ENCODE results near the gene ENOX1.

ENOX1 gene

GRCh38 chr13:43315522-43315921 is 471.2 kb downstream of the ENOX1 start:
- DNase-seq (ENCODE audit: low spot score) = no peak

- no peak for DNase-seq (ENCODE audit: low spot score)
These were observed 477.5 kb downstream of the ENOX1 start for GRCh38 chr13:43309311-43309710.

DNA sequence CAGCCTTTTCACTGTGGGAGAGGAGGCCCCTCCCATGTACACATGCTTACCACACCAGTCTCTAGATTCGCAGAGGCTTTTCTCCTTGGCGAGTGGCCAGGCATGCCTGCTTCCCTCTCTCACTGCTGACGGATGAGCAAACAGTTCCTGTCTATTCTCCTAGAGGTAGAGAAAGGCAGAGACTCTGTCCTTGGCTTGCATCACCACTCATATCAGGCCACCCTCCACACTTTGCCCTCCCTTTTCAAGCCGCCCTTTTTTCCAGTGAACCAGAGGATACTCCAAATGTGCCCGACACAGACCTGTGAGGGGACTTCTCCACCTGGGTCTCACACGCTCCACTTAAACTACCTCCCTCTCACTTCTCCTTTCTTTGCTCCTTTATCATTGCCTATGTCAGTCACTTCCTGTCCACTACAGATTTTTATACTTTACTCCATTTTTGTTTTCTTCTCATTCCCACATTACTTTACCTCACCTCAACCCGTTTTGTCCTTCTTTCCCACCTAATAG is 478.8 kb downstream of the ENOX1 start:
- DNase-seq (ENCODE audit: low spot score) = no peak

DNA sequence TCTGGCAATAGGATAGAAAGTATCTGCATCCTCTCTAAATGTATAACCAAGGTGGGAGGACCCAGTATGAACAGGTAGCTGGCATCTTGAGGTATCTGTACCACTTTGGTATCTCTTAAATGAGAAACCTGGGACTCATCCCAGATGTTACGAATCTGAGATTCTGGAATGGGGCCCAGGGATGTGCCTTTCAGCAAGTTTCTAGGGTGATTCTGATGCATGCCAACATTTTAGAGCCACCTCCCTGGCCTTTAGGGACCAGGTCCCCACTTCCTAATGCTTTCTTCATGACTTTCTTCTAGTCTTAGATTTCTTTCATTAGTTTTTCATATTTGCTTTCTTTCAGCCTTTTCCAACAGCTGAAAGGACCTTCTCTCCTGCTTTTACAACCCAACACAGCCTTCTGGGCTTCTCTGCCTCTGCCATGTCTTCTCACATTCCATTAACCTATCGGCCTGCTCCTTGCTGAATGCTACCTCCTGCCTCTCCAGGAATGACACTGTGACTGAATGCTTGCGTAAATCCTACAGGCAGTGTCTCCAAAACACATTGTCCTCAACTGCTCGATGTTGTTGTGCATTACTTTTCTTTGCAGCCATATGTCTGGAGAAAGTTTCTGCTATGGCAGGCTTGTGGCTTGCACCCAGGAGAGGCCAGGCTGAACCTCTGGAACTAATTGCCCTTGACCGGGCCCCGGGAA is 479.4 kb downstream of the ENOX1 start:
- DNase-seq (ENCODE audit: low spot score) = no peak

- DNase-seq (ENCODE audit: low spot score) = no peak
These were observed 480.4 kb downstream of the ENOX1 start for GRCh38 chr13:43306372-43306771.

DNA sequence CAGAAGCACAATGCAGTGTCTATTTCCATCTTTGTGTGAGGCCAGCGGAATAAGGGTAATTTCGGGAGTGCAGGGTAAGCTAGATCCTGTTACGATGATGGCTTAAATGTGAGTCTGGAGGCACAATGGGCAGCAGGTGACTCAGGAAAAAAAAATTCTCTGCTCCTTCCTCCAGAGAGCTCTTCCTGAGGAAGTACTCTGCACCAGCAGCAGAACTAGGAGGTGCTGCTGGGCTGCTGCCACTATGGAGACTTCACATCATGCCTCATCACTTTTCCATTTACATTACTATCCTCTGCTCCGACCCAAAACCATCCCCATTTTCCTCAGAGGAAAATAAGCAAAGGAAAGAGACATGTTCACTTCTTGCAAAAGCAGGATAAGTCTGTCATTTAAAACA is 481.4 kb downstream of the ENOX1 start:
- DNase-seq (ENCODE audit: low spot score) = peak; percentile 91

DNA sequence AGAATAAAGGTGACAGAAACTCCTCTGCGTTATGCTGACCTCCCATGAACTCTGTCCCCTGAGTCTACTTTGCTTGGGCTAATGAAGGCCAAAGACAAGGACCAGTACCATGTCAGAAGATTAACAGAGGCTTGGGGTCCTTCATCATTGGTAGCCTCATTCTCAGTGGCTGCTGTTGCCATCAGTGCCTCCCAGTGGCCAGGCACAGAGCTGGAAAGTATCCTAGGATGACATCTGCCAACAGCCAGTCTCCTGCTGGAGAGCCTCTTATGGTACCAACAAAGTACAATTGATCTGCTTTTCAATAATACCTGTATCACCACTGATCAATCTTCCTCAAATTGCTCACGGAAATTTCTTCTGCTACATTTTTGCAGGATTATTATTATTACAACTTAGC is 481.8 kb downstream of the ENOX1 start:
- DNase-seq (ENCODE audit: low spot score) = no peak

- no peak for DNase-seq (ENCODE audit: low spot score)
These were observed 482.3 kb downstream of the ENOX1 start for GRCh38 chr13:43304449-43304848.

DNA sequence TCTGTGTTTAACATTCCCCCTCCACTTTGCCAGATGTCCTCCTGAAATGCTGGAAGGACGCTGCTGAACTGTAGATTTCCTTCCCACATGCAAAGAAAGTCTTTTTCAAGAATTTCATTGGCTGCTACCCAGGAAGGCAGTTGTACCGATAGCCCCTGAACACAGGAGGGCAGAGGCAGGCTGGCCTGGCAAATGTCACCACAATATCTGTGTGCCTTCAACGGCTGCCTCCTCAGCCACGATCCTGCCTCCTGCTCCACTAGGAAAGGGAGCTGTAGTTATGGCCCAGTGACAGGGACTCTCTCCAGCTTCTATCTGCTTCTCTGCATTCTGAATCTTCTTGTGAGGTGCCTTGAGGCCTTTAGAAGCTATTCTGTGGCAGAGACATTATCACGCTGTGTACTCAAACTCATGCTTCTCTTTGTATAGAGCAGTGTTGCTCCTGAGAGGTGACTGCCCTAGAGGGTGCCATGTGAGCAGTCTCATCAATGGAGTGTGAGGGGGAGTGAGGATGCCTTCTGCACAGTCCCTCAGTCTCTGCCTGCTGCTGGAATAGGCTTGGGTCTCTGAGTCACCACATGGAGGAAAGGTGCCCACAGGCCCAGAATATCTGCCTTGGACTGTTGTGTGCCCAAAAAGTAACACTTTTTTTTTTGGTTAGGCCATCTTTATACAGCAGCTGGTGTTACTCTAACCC is 483.6 kb downstream of the ENOX1 start:
- peak; percentile 65 for DNase-seq (ENCODE audit: low spot score)

DNA sequence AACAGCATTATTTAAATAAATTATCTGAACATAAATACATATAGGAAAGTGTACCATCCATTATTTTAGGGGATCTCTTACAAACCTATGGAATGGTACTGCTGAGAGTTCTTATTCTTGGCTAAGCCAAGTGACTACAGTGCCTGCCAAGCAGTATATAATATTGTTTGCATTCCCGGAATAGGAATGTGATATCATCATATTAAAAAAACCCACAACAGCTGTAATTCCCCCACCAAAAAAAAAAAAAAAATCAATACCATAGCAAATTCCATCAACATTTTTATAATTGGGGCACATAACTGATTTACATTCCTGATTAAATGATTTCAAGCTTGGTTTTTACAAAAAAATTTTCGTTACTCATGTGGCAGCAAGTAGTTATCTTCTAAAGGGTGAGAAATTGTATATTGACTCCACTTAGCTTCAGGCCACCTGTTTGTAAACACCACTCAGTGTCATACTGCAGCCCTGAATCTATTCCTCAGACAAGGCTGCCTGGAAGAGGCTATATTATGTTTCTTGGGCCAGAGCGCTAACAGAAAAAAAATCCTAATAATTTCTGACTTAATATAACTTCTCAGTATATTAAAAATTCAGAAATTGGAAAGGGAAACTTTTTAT is 485.3 kb downstream of the ENOX1 start:
- DNase-seq (ENCODE audit: low spot score) = no peak

DNA sequence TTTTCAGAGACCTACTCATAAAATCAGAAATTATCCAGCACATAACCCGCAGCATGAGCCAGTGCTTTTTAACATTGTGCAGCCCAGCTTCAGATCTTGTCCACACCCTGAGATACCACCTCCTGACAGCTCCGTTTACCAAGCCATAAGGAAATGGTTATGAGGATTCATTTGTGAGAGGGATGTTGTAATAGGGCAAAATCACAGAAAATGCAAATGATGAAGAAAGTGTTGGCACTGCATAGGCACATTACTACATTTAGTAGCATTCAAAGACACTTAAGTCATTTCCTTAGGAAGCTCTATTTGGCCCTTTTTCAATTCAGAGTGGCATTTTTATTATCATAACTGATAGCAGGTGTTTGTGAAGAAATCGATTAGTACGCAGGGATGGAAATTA is 485.9 kb downstream of the ENOX1 start:
- DNase-seq (ENCODE audit: low spot score) = no peak

DNA sequence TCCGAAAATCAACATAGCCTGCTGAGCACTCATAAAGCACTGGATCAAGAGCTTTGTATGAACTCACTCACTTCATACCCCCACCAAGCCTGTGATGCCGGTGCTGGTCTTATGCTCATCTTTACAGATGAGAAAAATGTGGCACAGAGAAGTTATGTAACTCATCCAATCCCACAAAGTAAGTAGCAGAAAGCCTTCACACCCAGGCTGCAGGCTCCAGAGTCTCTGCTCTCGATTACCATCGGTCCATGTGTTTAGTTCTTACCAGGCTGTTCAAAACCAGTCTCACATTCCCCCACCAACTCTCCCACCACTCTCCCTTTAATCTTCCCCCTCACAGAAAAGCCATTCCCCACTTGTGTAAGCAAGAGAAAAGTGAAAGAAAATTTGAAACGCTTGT is 487.4 kb downstream of the ENOX1 start:
- DNase-seq (ENCODE audit: low spot score) = no peak

DNA sequence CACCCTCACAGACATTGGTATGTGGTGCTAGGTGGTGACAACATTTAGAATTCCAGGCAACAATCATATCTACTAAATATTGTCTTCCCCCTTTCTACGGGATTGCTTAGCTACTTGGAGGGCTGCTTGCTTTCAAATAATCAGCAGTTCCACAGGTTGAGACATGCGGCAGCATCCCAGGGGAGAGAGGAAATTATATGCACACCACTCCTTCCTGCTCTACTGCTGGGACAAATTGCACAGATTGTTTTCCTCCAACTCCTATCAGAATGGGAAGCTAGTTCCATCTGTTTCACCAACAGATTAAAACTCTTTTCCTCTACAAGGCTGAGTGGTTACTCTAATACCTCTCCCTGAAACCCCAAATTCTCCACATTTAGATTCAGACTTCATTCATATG is 488.0 kb downstream of the ENOX1 start:
- DNase-seq (ENCODE audit: low spot score) = no peak

DNA sequence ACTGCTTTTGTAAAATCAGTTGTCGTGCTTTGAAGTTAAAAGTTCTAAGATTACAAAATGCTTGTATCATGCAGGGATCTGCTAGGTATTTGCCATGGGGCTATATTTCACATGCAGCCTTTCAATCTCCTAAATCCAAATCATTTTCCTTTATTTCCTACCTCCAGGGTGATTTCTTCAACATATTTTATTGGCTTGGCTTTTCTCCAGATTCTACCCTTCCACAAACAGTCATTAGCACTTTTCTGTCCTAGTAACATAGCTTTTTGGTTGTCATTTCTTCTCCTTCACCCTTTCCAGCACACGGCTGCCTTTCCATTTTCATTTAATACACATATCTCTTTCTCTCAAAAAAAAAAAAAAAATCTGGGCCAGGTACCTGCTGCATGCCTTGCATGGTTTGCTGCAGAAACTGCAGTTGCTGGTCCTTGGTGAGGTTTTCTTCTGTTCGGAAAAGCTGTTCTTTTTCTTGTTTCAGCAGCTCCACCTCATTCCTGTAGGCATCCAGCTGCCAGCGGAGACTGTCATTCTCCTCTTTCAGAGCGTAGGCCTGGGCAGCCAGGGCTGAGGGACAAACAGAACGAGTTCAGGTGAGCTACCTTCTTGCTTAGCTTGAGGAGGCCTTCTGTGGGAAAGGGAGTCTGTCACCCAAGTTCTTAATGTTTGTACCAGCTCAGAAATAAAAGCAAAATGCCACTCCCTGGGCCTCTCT is 488.6 kb downstream of the ENOX1 start:
- no peak for DNase-seq (ENCODE audit: low spot score)

GRCh38 chr13:43295825-43296564 is 490.8 kb downstream of the ENOX1 start:
- no peak for DNase-seq (ENCODE audit: low spot score)

DNA sequence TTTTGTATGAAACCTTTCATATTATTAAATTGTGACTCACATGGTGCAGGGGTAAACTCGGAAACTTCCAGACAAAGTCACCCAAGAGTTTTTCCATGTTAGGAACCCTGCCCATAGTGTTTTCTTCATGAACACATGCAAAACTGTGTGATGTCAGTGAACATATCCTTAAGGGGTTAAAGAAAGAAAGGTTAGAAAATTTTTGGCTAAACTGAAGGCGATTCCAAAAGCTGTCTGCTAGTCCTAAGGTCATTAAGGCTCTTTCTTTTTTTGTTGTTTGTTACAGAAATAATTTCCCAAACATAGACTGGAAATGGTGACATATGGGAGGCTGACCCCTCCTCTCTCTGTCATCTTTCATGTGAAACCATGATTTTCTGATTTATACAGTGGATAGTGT is 491.5 kb downstream of the ENOX1 start:
- no peak for DNase-seq (ENCODE audit: low spot score)

GRCh38 chr13:43294412-43294811 is 492.4 kb downstream of the ENOX1 start:
- no peak for DNase-seq (ENCODE audit: low spot score)

DNA sequence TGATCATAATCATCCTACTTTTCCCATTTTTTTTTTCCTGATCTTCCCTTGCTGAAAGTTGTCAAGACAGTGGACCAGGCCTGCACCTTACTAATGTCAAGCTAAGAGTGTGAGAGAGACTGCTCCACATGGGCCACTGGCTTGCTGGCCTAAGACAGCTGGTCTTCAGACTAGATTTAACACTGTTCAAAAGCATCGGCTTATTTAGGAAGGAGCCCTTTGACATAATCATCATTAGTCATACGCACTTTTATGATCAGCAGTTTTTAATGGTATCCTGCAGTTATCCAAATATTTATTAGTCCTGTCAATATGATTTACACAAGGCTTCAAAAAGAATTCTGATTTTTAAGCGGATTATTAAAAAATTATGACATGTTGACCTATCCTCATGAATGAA is 492.8 kb downstream of the ENOX1 start:
- no peak for DNase-seq (ENCODE audit: low spot score)

DNA sequence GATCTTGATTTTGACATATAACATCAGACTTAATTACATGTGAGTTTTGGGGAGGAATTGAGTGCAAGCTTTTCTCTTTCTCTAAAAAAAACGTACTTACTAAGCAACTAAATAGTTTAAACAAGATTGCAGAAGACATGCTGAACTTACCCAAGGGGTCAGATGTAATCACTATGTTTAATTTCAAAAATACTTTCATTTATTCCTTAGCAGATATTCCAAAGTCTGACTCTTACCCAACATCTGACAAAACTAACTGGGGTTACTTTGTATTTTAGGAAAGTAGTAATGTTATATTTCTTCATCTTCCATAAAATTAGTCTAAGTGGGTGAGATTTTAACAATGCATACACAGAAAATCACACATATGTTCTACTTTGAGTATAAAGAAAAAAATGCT is 493.2 kb downstream of the ENOX1 start:
- DNase-seq (ENCODE audit: low spot score) = no peak

DNA sequence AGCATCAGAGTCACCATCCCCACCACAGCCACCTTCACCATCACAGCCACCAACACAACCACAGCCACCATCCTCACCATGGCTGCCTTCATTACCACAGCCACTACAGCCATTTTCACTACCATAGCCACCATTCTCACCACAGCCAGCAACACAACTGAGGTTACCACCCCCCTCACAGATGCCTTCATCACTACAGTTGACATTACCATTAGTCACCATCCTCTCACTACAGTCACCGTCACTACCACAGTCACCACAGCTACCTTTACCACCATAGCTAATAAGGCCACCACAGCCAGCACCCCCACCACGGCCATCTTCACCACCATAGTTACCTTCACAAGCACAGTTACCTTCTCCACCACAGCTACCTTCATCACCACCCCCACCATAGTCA is 493.8 kb downstream of the ENOX1 start:
- DNase-seq (ENCODE audit: low spot score) = no peak

DNA sequence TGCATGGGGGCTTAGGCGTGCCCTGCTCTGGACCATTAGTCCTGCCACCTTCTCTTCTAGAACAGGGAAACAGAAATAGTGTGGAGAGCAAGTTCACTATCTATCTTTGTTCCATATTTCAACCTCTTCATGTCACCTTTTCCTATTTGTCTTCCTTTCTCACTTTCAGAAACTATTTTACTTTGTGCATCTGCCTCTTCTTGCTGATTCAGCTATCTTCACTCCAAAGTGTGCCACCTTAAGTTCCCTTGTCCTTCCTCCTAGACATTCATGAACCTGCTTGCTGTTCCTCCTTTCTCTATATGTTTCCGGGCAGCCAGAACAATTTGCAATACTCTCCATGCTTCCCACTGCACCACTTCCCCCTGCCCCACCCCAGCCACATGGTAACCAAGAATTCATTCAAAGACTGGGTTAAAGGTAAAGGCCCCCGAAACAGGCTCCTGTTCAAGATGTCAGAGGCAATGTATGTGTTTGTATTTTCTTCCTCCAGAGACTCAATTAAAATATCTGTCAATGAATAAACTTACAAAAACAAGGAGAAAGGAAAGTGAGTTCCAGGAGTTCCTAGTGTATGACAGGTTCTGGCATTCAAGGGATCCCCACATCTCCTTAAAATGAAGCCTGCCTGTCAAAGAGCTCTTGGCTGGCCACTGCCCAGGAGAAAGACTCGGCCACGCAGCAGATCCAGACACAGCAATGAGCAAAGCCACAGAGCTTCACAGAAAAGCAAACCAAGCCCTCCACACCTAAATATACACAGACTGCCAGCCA is 495.3 kb downstream of the ENOX1 start:
- DNase-seq (ENCODE audit: low spot score) = no peak
